GM18951 (cell line): ENCODE data around the gene TFAP2C.

Source experiments
- POLR2A ChIP-seq: IDR thresholded peaks from 4 replicates; pipeline ENCODE4 v1.6.1; 2011; ENCODE audit warnings: mild to moderate bottlenecking; ENCODE audit not compliant: insufficient read length, insufficient read depth; ENCODE audit errors: extremely low read depth
- in situ Hi-C: fragments of 300-500 bp; cut with MboI; formaldehyde crosslinking; loops from one replicate; pipeline ENCODE4 v1.12.0; 2022; ENCODE audit warnings: low sequenced_read_pairs, mixed read lengths, inconsistent platforms; ENCODE audit not compliant: unreplicated experiment

Gene TFAP2C

GRCh38 chr20:56687061-56687460 is 58.0 kb downstream of the TFAP2C start:
- in situ Hi-C loops = no loop called here

GRCh38 chr20:56688106-56688505 is 59.0 kb downstream of the TFAP2C start:
- no peak for TF ChIP-seq POLR2A
- in situ Hi-C loops = no loop called here

More at GRCh38 chr20:56687061-56687460, 58.0 kb downstream of the TFAP2C start:
- no peak for TF ChIP-seq POLR2A
